SH-SY5Y (cell line): ENCODE results near the gene ZNF521.

Source experiments
- GATA2 ChIP-seq: IDR thresholded peaks from 2 replicates; pipeline ENCODE4 v1.6.1; 2011; ENCODE audit warnings: mild to moderate bottlenecking, low read depth, low read length
- GATA3 ChIP-seq: IDR thresholded peaks from 2 replicates; pipeline ENCODE4 v1.6.1; 2011; ENCODE audit warnings: low read depth, mild to moderate bottlenecking, low read length, moderate library complexity

DNA sequence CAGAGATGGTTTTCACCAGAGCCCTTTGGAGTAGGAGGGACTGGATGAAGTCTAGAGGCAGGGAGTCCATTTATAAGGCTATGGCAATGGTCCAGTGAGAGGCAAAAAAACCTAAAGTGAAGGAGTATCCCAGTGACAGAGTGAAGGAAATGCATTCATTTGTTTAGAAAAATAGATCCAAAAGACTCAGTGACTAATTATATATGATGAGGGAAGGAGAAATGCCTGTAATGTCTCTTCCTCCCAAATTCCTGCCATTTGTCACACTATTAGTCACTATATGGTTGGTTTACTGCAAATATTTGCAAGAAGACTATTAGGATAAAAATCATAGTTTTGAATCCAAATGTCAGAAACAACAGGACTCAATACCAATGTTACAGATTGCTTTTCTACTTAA lies 104.2 kb downstream of the ZNF521 start:
- TF ChIP-seq GATA2: no peak
- TF ChIP-seq GATA3: no peak
